Ureter (tissue), 1 donor: ENCODE data around the gene FLNA. TPM values are rescaled to one million over a fixed set of nuclear protein-coding genes. Genes with fewer than 3 reads are reported as not detected.
"Not testable (repeated sequence)": the region's sequence is repeated elsewhere in the genome, so short reads cannot be mapped to it uniquely, and the experiment has no call there.

Experiments
- DNase-seq: peaks from one replicate; pipeline ENCODE4 v3.0.0-alpha.2; 2020; ENCODE audit warnings: low spot score
- total RNA-seq: library from RNA; stranded (reverse); gene quantifications from one replicate; pipeline ENCODE4 v1.2.4, GENCODE V29; 2023
- donor health status: DM: yes; HTN: yes; CAD: no.

FLNA gene
- total RNA-seq, 1 donor from 2014 or later, result 2,361 TPM

DNA sequence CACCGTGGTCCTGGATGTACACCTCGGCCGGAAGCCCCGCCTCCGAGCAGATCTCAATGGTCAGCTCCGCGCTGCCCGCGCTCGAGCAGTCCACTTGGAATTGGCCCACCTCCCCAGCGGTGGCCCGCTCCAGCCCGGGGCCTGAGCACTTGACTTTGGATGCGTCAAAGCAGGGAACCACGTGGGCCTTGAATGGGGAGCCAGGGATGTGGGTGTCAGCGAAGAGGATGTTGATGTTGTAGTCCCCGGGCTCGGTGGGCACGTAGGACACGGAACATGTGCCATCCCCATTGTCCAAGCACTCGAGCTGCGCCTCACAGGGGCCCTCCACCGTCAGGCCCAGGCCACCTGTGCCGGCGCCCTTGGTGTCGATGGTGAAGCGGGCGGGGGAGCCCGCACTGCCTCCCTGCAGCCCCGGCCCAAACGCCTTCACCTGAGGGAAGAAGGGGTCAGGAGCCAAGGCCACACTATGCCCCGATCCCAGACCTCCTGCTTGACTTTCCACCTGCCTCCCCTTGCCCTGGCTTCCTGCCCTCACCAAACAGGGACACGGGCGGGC is 14.2 kb downstream of the FLNA start:
- DNase-seq, result no peak

DNA sequence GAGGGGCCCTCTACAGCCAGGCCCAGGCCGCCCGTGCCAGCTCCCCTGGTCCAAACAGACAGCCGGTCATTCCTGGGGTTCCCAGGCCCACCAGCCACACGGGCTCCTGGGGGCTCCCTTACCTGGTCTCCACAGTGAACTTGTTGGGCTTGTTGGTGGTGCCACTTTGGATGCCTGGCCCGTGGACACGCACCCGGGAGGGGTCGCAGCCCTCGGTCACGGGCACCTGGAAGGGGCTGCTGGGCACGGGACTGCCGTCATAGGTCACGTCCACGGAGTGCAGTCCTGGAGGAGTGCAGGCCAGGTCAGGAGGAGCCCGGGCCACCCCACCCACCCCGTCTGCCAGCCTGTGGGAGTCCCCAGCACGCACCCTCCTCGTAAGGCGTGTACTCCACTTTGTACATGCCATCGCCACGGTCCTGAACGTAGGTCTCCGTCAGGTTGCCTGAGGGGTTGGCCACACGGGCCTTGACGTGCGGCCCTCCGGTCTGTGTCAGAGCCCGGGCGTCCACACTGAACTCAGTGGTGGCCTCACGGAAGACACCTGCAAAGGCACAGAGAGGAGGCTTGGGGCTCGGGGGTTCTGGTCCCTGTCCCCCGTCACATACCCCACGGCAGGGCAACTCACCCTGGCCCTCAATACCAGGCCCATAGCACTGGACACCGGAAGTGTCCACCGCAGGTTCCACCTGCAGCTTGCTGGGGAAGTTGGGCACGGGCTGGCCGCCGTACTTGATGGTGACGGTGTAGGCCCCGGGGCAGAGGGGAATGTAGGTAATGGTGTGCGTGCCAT is 14.9 kb downstream of the FLNA start:
- no peak for DNase-seq

DNA sequence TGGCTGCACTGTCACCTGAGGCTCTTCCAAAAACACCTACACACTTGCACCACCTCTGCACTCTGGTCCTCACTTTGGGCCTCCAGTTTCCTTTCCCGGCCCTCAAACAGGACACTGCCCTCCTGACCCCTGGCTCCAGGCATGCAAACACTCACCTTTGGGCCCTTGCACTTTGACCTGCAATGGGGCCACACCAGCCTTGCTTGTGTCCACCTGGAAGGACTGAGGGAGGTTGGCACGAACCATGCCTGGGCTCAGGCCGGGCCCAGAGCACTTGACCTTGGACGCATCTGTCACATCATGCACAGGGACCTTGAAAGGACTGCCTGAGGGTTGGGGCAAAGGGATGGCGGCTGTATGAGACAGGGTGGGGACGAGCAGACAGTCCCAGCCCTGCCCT is 15.6 kb downstream of the FLNA start:
- no peak for DNase-seq

- DNase-seq, result no peak
These were observed 16.4 kb downstream of the FLNA start for GRCh38 chrX:154358011-154358410.

GRCh38 chrX:154357205-154357604 is 17.2 kb downstream of the FLNA start:
- DNase-seq, result no peak

- DNase-seq, result no peak
These were observed 17.8 kb downstream of the FLNA start for GRCh38 chrX:154356596-154356995.

- DNase-seq, result no peak
These were observed 18.7 kb downstream of the FLNA start for GRCh38 chrX:154355776-154356140.

DNA sequence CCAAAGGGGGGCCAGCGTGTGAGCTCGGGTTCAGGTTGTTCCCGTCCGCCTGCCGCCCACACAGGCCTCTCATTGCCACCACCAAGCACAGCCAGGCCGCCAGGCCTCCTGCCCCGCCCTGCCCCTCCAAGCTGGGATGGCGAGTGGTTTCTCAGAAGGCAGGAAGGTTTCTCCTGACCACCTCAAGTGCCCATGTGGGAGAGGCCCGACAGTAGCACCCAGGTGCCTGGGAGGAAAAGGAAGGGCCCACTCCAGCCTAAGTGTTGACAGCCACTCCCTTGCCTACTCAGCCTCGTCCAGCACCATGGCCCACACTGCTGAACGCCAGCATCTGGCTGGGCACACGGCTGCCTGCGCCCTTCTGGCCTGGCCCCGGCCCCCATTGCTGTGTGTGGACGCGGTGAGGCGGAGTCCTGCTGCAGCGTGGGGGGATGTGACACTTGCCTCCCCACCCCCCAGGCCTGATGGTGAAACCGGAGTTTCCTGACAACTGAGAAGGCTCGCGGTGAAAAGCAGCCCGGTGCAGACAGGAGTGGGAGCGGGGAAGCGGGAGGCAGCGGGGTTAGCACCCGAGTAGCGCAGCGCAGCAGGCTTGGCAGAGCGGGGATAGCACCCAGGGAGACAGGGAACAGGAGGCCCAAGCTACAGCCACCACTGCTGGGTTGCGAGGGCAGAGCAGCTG is 19.2 kb downstream of the FLNA start:
- DNase-seq, result no peak

- no peak for DNase-seq
These were observed 19.9 kb downstream of the FLNA start for GRCh38 chrX:154354516-154354915.

DNA sequence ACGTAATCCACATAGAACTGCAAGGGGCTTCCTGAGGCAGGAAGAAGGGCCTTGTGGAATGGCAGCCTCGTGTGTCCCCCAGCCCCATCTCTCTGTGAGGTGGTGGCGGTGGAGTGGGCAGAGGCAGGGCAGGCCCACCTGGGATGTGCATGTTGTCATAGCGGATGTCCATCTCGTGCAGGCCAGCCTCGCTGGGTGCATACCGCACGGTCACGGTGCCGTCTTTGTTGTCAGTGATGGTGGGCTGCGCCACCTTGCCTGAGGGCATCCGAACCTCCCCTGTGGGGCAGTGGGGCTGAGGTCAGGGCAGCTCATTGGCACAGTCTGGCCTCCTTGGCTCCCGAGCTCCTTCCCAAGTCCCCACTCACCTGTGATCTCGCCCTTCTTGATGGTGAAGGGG is 20.4 kb downstream of the FLNA start:
- DNase-seq, result no peak

GRCh38 chrX:154353172-154353843 is 21.1 kb downstream of the FLNA start:
- no peak for DNase-seq

- DNase-seq, result no peak
These were observed 22.0 kb downstream of the FLNA start for GRCh38 chrX:154352466-154352865.

- no peak for DNase-seq
These were observed 22.4 kb downstream of the FLNA start for GRCh38 chrX:154352012-154352401.

DNA sequence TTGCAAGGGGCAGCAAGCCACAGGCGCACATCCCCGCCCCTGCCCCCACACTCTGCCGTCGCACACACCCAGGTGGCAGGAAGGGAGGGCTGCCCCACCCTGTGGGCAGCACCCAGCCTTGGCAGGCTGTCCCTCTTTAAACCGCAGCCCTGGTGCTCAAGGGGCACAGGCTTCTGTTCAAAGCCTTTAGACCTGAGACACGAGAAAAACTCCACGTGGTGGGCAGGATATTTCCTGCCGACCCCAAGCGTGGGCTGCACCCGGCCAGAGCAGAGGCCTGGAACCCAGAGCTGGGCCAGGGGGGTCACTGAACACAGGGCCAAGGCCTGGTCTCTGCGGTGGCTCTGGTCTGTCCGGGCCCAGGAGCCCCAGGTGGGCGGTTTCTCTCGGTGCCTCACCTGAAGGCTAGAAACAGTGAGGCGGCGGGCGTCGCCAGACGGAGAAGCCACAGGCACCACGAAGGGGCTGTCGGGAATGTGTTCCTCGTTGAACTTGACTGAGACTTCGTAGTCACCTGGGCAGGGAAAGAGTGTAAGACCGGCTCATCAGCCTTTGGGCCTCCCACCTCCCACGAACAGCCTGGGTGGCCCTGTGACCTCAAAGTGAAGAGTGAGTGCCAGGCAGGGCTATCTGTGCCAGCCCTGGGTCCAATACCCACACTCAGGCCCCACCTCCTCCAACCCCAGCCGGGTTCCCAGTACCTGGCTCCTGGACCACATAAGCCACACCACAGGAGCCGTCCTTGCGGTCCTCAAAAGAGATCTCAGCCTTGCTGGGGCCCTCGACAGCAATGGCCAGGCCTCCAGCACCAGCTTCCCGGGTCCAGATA is 23.0 kb downstream of the FLNA start:
- DNase-seq, result no peak

DNA sequence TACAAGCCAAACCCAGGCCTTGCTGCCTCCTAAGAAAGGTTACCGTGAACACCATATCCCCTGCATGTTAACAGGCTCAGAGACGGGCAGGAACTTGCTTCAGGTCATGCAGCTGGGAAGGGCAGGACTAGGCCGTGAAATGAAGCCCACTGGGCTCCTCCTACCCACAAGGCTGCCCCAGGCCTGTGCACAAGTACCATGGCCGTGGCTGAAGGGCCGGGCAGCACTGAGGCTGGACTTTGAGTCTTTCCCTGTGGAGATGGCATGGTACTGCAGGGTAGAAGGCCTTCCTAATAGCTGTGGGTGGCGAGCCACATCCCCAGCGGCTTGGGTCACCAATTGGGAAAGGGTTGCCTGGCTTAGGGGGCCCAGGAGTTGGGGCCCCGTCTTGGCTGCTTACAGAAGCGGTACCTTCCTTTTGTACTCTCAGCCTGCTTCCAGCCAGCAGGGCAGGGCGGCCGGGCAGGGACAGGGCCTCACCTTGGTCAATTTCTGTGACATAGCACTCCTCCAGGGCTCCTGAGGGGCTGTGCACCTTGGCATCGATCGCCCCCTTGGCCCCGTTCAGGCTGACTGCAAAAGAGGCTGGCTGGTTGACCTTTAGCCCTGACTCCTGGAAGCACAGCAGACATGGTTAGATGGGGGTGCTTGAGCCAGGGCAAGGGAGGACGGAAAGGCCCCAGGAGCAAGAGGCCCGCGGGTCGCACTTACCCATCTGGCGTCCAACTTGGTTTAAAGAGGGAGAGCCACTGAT is 23.8 kb downstream of the FLNA start:
- DNase-seq, result no peak

DNA sequence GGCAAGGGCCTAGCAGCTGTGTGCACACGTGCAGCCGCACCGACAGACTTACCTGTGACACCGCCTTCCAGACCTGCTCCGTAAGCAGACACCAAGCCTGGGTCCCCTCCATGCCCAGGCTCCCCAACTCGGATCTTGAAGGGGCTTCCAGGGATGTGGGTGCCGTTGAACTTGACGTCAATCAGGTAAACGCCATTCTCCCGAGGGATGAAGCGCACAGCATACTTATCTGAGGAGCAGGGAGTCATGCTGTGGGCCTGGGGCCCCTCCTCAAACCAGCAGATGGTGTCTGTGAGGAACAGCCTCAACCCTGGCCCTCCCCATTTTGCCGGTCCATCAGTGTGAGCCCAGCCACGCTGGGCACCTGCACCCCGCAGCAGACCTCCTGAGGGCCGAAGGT is 24.5 kb downstream of the FLNA start:
- no peak for DNase-seq

GRCh38 chrX:154349359-154349935 is 25.0 kb downstream of the FLNA start:
- DNase-seq, result no peak

DNA sequence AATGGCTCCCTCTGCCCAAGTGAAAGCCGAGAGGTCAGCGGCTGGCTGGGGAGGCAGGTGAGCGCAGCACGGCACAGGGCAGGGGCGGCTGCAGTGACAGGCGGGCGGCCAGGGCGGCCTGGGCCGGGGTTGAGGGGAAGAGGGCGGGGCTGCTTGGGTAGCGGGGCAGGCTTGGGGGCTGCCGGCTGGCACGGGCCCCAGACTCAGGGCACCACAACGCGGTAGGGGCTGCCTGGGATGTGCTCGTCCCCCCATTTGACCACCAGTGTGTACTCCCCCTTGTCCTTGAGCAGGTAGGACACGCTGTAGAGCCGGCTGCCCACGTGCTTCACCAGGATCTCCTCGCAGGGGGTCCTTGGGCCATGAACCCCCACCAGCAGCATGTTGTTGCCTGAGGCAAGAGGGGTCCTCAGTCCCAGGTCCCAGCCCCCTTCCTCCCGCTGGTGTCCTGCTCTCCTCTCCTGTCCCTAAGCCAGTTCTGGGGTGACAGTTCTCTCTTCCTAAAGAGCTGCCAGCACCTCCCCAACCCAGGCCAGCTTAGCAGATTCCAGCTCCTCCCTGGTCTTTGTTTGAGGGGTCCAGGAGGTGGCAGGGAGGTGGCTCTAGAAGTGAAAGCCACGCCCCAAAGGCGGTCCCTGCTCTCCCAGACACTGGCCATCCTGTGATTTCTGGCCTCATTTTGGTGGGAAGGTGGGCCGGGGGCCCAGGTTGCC is 25.6 kb downstream of the FLNA start:
- no peak for DNase-seq

GRCh38 chrX:154348114-154348531 is 26.3 kb downstream of the FLNA start:
- DNase-seq, result no peak

DNA sequence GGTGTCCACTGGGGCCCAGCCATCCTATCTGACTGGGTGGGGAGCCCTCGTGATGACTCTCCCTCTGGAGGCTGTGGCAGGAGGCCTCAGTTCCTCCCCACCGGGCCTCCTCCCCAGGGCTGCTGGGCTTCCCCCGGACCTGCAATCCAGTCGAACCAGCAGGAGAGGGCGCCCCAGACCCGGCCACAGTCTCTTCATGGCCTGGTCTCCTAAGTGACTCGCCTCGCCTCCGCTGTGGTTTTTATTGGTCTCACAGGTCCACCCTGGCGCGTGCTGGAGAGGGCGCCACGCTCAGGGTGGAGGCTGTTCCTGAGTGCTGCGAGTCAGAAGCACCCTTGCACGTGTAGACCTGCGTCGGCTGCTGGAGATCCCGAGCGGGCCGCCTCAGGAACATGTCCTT is 30.8 kb downstream of the FLNA start:
- not testable (repeated sequence) for DNase-seq
